H1 (cell line): ENCODE results near the gene MAVS.

Source experiments
- CHD2 ChIP-seq: IDR thresholded peaks from 2 replicates; pipeline ENCODE4 v1.6.1; 2012; ENCODE audit warnings: low read length, improper control_type of control experiment
- EP300 ChIP-seq, 2 experiments: IDR thresholded peaks; 1 replicate in 1 of 2; 2 replicates in 1 of 2; pipeline ENCODE4 v1.6.1; 2011 to 2012; ENCODE audit warnings: low read depth in 2 of 2, low read length in 2 of 2, mild to moderate bottlenecking in 2 of 2, borderline replicate concordance in 1 of 2, inconsistent platforms in 1 of 2, moderate library complexity in 1 of 2
- EZH2 ChIP-seq: fragments of 200-600 bp; sonication (generic); IDR thresholded peaks from 2 replicates; pipeline ENCODE4 v1.7.1; 2012; ENCODE audit warnings: low read depth, mild to moderate bottlenecking, moderate library complexity, low read length, inconsistent platforms; ENCODE audit not compliant: severe bottlenecking
- FOSL1 ChIP-seq: IDR thresholded peaks from 2 replicates; pipeline ENCODE4 v1.6.1; 2011; ENCODE audit warnings: mild to moderate bottlenecking, low read depth, low read length, moderate library complexity; ENCODE audit not compliant: insufficient read depth
- KDM5A ChIP-seq: fragments of 200-600 bp; IDR thresholded peaks from 2 replicates; pipeline ENCODE4 v1.7.1; 2012; ENCODE audit warnings: mild to moderate bottlenecking, low read length, inconsistent platforms, mixed read lengths
- POLR2AphosphoS5 ChIP-seq: IDR thresholded peaks from 2 replicates; pipeline ENCODE4 v1.6.1; 2011; ENCODE audit warnings: low read depth, low read length
- RAD21 ChIP-seq, 2 experiments: IDR thresholded peaks in 1 of 2; conservative IDR thresholded peaks in 1 of 2; 2 replicates each; pipeline ENCODE4 v1.6.1; 2011; ENCODE audit warnings: low read depth in 2 of 2, low read length in 2 of 2, improper control_type of control experiment in 1 of 2, inconsistent platforms in 1 of 2, mild to moderate bottlenecking in 1 of 2, moderate library complexity in 1 of 2
- RNF2 ChIP-seq: fragments of 200-900, 300-1000 bp; sonication (generic); IDR thresholded peaks from 2 replicates; pipeline ENCODE4 v1.7.1; 2016; ENCODE audit warnings: borderline replicate concordance, low read depth, mild to moderate bottlenecking, antibody characterized with exemption, low read length; ENCODE audit not compliant: poor library complexity, severe bottlenecking; ENCODE audit errors: missing control alignments
- SIN3A ChIP-seq, 2 experiments: IDR thresholded peaks in 1 of 2; conservative IDR thresholded peaks in 1 of 2; 2 replicates each; pipeline ENCODE4 v1.6.1; 2011 to 2012; ENCODE audit warnings: low read length in 2 of 2, improper control_type of control experiment in 1 of 2, low read depth in 1 of 2, mild to moderate bottlenecking in 1 of 2
- SUZ12 ChIP-seq: fragments of 200-600 bp; sonication (generic); IDR thresholded peaks from 2 replicates; pipeline ENCODE4 v1.6.1; 2012; ENCODE audit warnings: mild to moderate bottlenecking, inconsistent platforms, low read length, moderate library complexity, mixed read lengths
- TAF1 ChIP-seq: IDR thresholded peaks from 2 replicates; pipeline ENCODE4 v1.6.1; 2011; ENCODE audit warnings: mild to moderate bottlenecking, low read depth, low read length
- YY1 ChIP-seq: IDR thresholded peaks from 2 replicates; pipeline ENCODE4 v1.6.1; 2011; ENCODE audit warnings: low read depth, mild to moderate bottlenecking, low read length
- TF ChIP-seq, protein P1 (sequence below), 3 experiments: IDR thresholded peaks; 1 replicate in 2 of 3; 2 replicates in 1 of 3; pipeline versions ENCODE4 v1.5.1 to v1.6.1; 2011; ENCODE audit warnings: low read length in 3 of 3, mild to moderate bottlenecking in 3 of 3, inconsistent platforms in 2 of 3, low read depth in 1 of 3, moderate library complexity in 1 of 3; ENCODE audit not compliant: insufficient read depth in 1 of 3; ENCODE audit errors: control extremely low read depth in 1 of 3
- TF ChIP-seq, protein P2 (sequence below): IDR thresholded peaks from 2 replicates; pipeline ENCODE4 v1.6.1; 2012; ENCODE audit warnings: inconsistent platforms

GRCh38 chr20:3910853-3911252, 64.2 kb downstream of the MAVS start:
- TF ChIP-seq, protein P1, sequence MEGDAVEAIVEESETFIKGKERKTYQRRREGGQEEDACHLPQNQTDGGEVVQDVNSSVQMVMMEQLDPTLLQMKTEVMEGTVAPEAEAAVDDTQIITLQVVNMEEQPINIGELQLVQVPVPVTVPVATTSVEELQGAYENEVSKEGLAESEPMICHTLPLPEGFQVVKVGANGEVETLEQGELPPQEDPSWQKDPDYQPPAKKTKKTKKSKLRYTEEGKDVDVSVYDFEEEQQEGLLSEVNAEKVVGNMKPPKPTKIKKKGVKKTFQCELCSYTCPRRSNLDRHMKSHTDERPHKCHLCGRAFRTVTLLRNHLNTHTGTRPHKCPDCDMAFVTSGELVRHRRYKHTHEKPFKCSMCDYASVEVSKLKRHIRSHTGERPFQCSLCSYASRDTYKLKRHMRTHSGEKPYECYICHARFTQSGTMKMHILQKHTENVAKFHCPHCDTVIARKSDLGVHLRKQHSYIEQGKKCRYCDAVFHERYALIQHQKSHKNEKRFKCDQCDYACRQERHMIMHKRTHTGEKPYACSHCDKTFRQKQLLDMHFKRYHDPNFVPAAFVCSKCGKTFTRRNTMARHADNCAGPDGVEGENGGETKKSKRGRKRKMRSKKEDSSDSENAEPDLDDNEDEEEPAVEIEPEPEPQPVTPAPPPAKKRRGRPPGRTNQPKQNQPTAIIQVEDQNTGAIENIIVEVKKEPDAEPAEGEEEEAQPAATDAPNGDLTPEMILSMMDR (IDR thresholded peaks at IDR 0.05; ENCODE audit: control extremely low read depth in 1 of 3, insufficient read depth in 1 of 3, low read depth in 1 of 3, low read length in 3 of 3) = no peak
- TF ChIP-seq SUZ12 (no peak), KDM5A (no peak), FOSL1 (no peak), YY1 (no peak), SIN3A (conservative IDR thresholded peaks at IDR 0.05 in 1 of 2, IDR thresholded peaks at IDR 0.05 in 1 of 2; ENCODE audit: low read depth in 1 of 2, low read length in 2 of 2) (no peak), EZH2 (no peak), RAD21 (IDR thresholded peaks at IDR 0.05 in 1 of 2, conservative IDR thresholded peaks at IDR 0.05 in 1 of 2; ENCODE audit: low read depth in 2 of 2, low read length in 2 of 2) (no peak), POLR2AphosphoS5 (no peak), RNF2 (no peak), TAF1 (no peak), EP300 (IDR thresholded peaks at IDR 0.05; ENCODE audit: borderline replicate concordance in 1 of 2, low read depth in 2 of 2, low read length in 2 of 2) (no peak), CHD2 (no peak)
- TF ChIP-seq, protein P2, sequence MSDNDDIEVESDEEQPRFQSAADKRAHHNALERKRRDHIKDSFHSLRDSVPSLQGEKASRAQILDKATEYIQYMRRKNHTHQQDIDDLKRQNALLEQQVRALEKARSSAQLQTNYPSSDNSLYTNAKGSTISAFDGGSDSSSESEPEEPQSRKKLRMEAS = no peak
